OCI-LY1 (cell line): ENCODE data around the gene CCL11.

Source experiments
- EZH2 ChIP-seq: fragments of 200-600 bp; sonication (generic), shearing (Covaris generic); IDR thresholded peaks from 2 replicates; pipeline ENCODE4 v1.8.0; 2017; ENCODE audit warnings: borderline replicate concordance, mixed run types, mild to moderate bottlenecking, antibody characterized with exemption, low read length, moderate library complexity, mixed read lengths
- TF ChIP-seq, protein P1 (sequence below): fragments of 200-600 bp; sonication (generic), shearing (Covaris generic); IDR thresholded peaks from 2 replicates; pipeline ENCODE4 v1.5.1; 2017; ENCODE audit warnings: mild to moderate bottlenecking, antibody characterized with exemption, low read length, moderate library complexity, mixed read lengths

- TF ChIP-seq, protein P1, sequence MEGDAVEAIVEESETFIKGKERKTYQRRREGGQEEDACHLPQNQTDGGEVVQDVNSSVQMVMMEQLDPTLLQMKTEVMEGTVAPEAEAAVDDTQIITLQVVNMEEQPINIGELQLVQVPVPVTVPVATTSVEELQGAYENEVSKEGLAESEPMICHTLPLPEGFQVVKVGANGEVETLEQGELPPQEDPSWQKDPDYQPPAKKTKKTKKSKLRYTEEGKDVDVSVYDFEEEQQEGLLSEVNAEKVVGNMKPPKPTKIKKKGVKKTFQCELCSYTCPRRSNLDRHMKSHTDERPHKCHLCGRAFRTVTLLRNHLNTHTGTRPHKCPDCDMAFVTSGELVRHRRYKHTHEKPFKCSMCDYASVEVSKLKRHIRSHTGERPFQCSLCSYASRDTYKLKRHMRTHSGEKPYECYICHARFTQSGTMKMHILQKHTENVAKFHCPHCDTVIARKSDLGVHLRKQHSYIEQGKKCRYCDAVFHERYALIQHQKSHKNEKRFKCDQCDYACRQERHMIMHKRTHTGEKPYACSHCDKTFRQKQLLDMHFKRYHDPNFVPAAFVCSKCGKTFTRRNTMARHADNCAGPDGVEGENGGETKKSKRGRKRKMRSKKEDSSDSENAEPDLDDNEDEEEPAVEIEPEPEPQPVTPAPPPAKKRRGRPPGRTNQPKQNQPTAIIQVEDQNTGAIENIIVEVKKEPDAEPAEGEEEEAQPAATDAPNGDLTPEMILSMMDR: no peak
- TF ChIP-seq EZH2: no peak
Observed at GRCh38 chr17:34311291-34311690, 25.7 kb downstream of the CCL11 start.
